Measurements from ENCODE around the gene ACBD6.

GRCh38 chr1:180458807-180459206, 43.6 kb downstream of the ACBD6 start:
- TF ChIP-seq, protein P1, sequence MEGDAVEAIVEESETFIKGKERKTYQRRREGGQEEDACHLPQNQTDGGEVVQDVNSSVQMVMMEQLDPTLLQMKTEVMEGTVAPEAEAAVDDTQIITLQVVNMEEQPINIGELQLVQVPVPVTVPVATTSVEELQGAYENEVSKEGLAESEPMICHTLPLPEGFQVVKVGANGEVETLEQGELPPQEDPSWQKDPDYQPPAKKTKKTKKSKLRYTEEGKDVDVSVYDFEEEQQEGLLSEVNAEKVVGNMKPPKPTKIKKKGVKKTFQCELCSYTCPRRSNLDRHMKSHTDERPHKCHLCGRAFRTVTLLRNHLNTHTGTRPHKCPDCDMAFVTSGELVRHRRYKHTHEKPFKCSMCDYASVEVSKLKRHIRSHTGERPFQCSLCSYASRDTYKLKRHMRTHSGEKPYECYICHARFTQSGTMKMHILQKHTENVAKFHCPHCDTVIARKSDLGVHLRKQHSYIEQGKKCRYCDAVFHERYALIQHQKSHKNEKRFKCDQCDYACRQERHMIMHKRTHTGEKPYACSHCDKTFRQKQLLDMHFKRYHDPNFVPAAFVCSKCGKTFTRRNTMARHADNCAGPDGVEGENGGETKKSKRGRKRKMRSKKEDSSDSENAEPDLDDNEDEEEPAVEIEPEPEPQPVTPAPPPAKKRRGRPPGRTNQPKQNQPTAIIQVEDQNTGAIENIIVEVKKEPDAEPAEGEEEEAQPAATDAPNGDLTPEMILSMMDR (IDR thresholded peaks at IDR 0.05) = no peak
- TF ChIP-seq POLR2A (IDR thresholded peaks at IDR 0.05) = no peak
